Neuronal stem cell (in vitro differentiated cells): ENCODE results near the gene H2BK1.
A peak's percentile ranks its signal among the peaks of the same experiment; 100 is the strongest.

Experiments
- DNase-seq: peaks from one replicate; pipeline ENCODE4 v3.0.0-alpha.2; 2013; ENCODE audit warnings: low spot score
- H2AFZ ChIP-seq: one replicate; pipeline ENCODE4 v1.6.1; 2013; ENCODE audit warnings: mild to moderate bottlenecking, low read length, inconsistent platforms
- H2AK5ac ChIP-seq: 2 replicates; pipeline ENCODE4 v1.6.1; 2013; ENCODE audit warnings: low read depth, mild to moderate bottlenecking, inconsistent platforms, low read length, moderate library complexity, mixed read lengths
- H2BK120ac ChIP-seq: 2 replicates; pipeline ENCODE4 v1.6.1; 2013; ENCODE audit warnings: low read depth, mild to moderate bottlenecking, inconsistent platforms, low read length, moderate library complexity, mixed read lengths
- H2BK12ac ChIP-seq: one replicate; pipeline ENCODE4 v1.6.1; 2013; ENCODE audit warnings: low read length, inconsistent platforms
- H2BK15ac ChIP-seq: 2 replicates; pipeline ENCODE4 v1.6.1; 2013; ENCODE audit warnings: mild to moderate bottlenecking, low read length, inconsistent platforms, mixed read lengths
- H2BK5ac ChIP-seq: one replicate; pipeline ENCODE4 v1.6.1; 2013; ENCODE audit warnings: inconsistent platforms, mild to moderate bottlenecking, low read length, moderate library complexity
- H3K14ac ChIP-seq: one replicate; pipeline ENCODE4 v1.6.1; 2013; ENCODE audit warnings: low read length, inconsistent platforms
- H3K18ac ChIP-seq: 2 replicates; pipeline ENCODE4 v1.6.1; 2013; ENCODE audit warnings: low read length, inconsistent platforms
- H3K23ac ChIP-seq: 2 replicates; pipeline ENCODE4 v1.6.1; 2013; ENCODE audit warnings: low read depth, mild to moderate bottlenecking, mixed read lengths, low read length, inconsistent platforms; ENCODE audit not compliant: poor library complexity
- H3K27ac ChIP-seq: replicated peaks from 3 replicates; pipeline ENCODE4 v1.5.1; 2013; ENCODE audit warnings: low read length, inconsistent platforms
- H3K27me3 ChIP-seq, 3 experiments: 2 replicates each; pipeline ENCODE4 v1.6.1; 2013; ENCODE audit warnings: low read length in 3 of 3, mild to moderate bottlenecking in 2 of 3, inconsistent platforms in 1 of 3, low read depth in 1 of 3, mixed read lengths in 1 of 3, moderate library complexity in 1 of 3; ENCODE audit not compliant: control insufficient read depth in 3 of 3, insufficient read depth in 3 of 3
- H3K36me3 ChIP-seq, 2 donors: replicated peaks in 1 of 2; 2 replicates each; pipeline ENCODE4 v1.6.1; 2013; ENCODE audit warnings: low read length in 2 of 2; ENCODE audit not compliant: control insufficient read depth in 2 of 2, insufficient read depth in 2 of 2
- H3K4ac ChIP-seq: 2 replicates; pipeline ENCODE4 v1.6.1; 2013; ENCODE audit warnings: inconsistent platforms, mild to moderate bottlenecking, low read length, moderate library complexity
- H3K4me1 ChIP-seq, 2 donors: 1 replicate in 1 of 2; 2 replicates in 1 of 2; pipeline ENCODE4 v1.6.1; 2013; ENCODE audit warnings: low read length in 2 of 2, low read depth in 1 of 2; ENCODE audit not compliant: control insufficient read depth in 2 of 2, insufficient read depth in 1 of 2
- H3K4me2 ChIP-seq: one replicate; pipeline ENCODE4 v1.6.1; 2013; ENCODE audit warnings: mild to moderate bottlenecking, low read length, inconsistent platforms; ENCODE audit not compliant: insufficient read depth, poor library complexity, severe bottlenecking
- H3K4me3 ChIP-seq, 2 donors: 2 replicates each; pipeline ENCODE4 v1.5.1; 2013; ENCODE audit warnings: low read length in 2 of 2, mild to moderate bottlenecking in 2 of 2, inconsistent platforms in 1 of 2, moderate library complexity in 1 of 2
- H3K79me1 ChIP-seq: one replicate; pipeline ENCODE4 v1.6.1; 2013; ENCODE audit warnings: low read depth, mild to moderate bottlenecking, inconsistent platforms, low read length, moderate library complexity
- H3K9ac ChIP-seq: one replicate; pipeline ENCODE4 v1.6.1; 2013; ENCODE audit warnings: mild to moderate bottlenecking, low read depth, low read length, inconsistent platforms; ENCODE audit not compliant: poor library complexity
- H3K9me3 ChIP-seq, 2 donors: replicated peaks in 1 of 2; 2 replicates each; pipeline versions ENCODE3 to v1.6.1; 2013; ENCODE audit warnings: low read length in 2 of 2, mild to moderate bottlenecking in 2 of 2, inconsistent platforms in 1 of 2, low read depth in 1 of 2, mixed read lengths in 1 of 2, moderate library complexity in 1 of 2; ENCODE audit not compliant: control insufficient read depth in 2 of 2, insufficient read depth in 1 of 2
- H4K8ac ChIP-seq: one replicate; pipeline ENCODE4 v1.6.1; 2013; ENCODE audit warnings: low read depth, mild to moderate bottlenecking, inconsistent platforms, low read length, moderate library complexity
- H4K91ac ChIP-seq: one replicate; pipeline ENCODE4 v1.6.1; 2013; ENCODE audit warnings: low read length, low read depth, mild to moderate bottlenecking, inconsistent platforms; ENCODE audit not compliant: poor library complexity
- WGBS, 2 donors: extraction: QIAGEN DNeasy Blood & Tissue Kit; methylation state at CpG; one replicate each; pipeline ENCODE4 v1.1.7; 2013; ENCODE audit warnings: missing lambda C conversion rate in 2 of 2, mixed read lengths in 1 of 2; ENCODE audit not compliant: insufficient read length in 2 of 2, insufficient replicate concordance in 1 of 2; ENCODE audit errors: extremely low coverage in 2 of 2; 5-methylcytosine and 5-hydroxymethylcytosine counted together

H2BK1 gene

DNA sequence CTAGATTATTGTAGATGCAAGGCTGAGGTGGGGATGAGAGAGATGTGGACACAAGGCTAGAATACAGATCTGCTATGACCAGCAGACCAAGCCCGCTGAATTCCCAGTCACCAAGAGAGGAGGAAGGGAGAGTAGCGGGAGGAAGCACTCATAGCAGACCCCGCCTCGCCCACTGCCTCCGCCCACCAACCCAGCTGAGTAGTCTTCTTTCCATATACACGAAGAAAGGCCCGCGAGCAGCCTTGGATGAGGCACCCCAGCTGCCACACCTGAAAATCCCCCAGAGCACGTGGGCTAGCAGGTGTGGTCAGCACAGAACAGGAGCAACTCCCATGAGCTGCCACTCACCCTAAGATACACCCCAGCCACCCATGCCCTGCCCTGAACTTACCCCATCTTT lies 7.9 kb upstream of the H2BK1 start:
- H3K9ac ChIP-seq = no peak overlapping the region
- no CpG with 5 or more reads among the region's 9 CpGs for WGBS, 2 donors
- no peak overlapping the region for H3K18ac ChIP-seq
- H3K23ac ChIP-seq = no peak overlapping the region
- no peak overlapping the region for H2BK12ac ChIP-seq
- H2BK5ac ChIP-seq = peak overlapping the region; percentile 5
- no peak overlapping the region for H2BK120ac ChIP-seq
- no peak for DNase-seq
- H2AK5ac ChIP-seq = no peak overlapping the region
- H4K91ac ChIP-seq = no peak overlapping the region
- H2BK15ac ChIP-seq = no peak overlapping the region
- H3K9me3 ChIP-seq = no peaks in the 10 kb centered on the region
- no peak overlapping the region for H3K4ac ChIP-seq
- no peak overlapping the region for H3K4me2 ChIP-seq
- no peak overlapping the region for H3K4me3 ChIP-seq
- peaks cover 55 to 96% of the 10 kb centered on the region in 2 donors for H3K36me3 ChIP-seq
- H3K79me1 ChIP-seq = peaks cover 3% of the 10 kb centered on the region
- no peak overlapping the region for H3K14ac ChIP-seq
- no peak overlapping the region for H2AFZ ChIP-seq
- H3K4me1 ChIP-seq = no peaks in the 10 kb centered on the region
- no peaks in the 10 kb centered on the region for H3K27me3 ChIP-seq
- no peak overlapping the region for H4K8ac ChIP-seq
- no peak overlapping the region for H3K27ac ChIP-seq

- Histone ChIP-seq H4K8ac (no peak overlapping the region), H3K27ac (no peak overlapping the region), H3K23ac (no peak overlapping the region), H3K9me3 (no peaks in the 10 kb centered on the region), H2AK5ac (no peak overlapping the region), H2BK5ac (no peak overlapping the region), H3K79me1 (peaks cover 3% of the 10 kb centered on the region), H2BK15ac (no peak overlapping the region), H3K18ac (no peak overlapping the region), H2BK120ac (no peak overlapping the region), H3K14ac (no peak overlapping the region), H3K4me3 (no peak overlapping the region), H3K36me3 (peaks cover 40 to 88% of the 10 kb centered on the region in 2 donors), H3K4ac (no peak overlapping the region), H3K4me1 (peaks cover 0 to 4% of the 10 kb centered on the region in 2 donors), H3K9ac (no peak overlapping the region), H2BK12ac (no peak overlapping the region), H3K27me3 (no peaks in the 10 kb centered on the region), H3K4me2 (no peak overlapping the region), H2AFZ (no peak overlapping the region), H4K91ac (no peak overlapping the region)
- WGBS, 2 donors = no CpG with 5 or more reads among the region's 5 CpGs
- no peak for DNase-seq
These were observed 5.1 kb upstream of the H2BK1 start for GRCh38 chr7:151215396-151215795.

DNA sequence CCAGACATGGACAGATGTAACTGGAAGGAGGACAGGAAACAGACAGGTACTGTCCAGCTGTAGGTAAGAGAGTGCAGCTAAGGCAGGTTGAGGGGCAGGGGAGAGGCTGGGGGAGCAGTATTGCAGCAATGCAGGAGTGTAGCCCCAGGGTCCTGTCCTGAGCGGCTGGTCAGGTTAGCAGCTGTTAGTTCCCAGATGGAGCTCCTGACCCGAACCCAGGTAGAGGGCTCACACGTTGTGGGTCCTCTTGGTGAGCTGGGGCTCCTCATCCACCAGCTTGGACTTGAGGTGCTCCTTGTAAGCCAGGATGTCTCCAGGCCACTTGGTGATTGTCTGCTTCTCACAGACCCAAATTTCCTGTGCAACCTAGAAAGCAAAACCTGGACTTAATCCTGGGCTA lies 3.5 kb upstream of the H2BK1 start:
- H4K8ac ChIP-seq = no peak overlapping the region
- no peak overlapping the region for H3K9ac ChIP-seq
- no peak overlapping the region for H2AK5ac ChIP-seq
- H3K4me2 ChIP-seq = no peak overlapping the region
- H2BK12ac ChIP-seq = no peak overlapping the region
- H3K18ac ChIP-seq = no peak overlapping the region
- H3K36me3 ChIP-seq = peaks cover 33 to 74% of the 10 kb centered on the region in 2 donors
- no peaks in the 10 kb centered on the region for H3K27me3 ChIP-seq
- H3K4me3 ChIP-seq = no peak overlapping the region
- H3K79me1 ChIP-seq = peaks cover 3% of the 10 kb centered on the region
- H2AFZ ChIP-seq = no peak overlapping the region
- H3K4ac ChIP-seq = no peak overlapping the region
- no peak overlapping the region for H2BK120ac ChIP-seq
- no peak overlapping the region for H3K14ac ChIP-seq
- WGBS, 2 donors = no CpG with 5 or more reads among the region's 3 CpGs
- no peak overlapping the region for H4K91ac ChIP-seq
- no peak overlapping the region for H2BK15ac ChIP-seq
- no peak for DNase-seq
- H3K4me1 ChIP-seq = peaks cover 0 to 8% of the 10 kb centered on the region in 2 donors
- H3K27ac ChIP-seq = no peak overlapping the region
- H3K23ac ChIP-seq = peak overlapping the region; percentile 62
- H2BK5ac ChIP-seq = no peak overlapping the region
- H3K9me3 ChIP-seq = no peaks in the 10 kb centered on the region

DNA sequence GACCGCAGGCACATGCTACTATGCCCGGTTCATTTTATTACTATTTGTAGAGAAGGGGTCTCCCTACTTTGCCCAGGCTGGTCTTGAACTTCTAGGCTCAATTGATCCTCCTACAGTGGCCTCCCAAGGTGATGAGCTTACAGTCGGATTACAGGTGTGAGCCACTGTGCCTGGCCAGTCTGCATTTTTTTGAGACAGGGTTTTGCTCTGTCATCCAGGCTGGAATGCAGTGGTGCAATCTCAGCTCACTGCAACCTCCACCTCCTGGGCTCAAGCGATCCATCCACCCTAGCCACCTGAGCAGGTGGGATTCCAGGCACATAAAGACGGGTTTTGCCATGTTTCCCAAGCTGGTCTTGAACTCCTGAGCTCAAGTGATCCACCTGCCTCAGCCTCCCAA lies 2.3 kb upstream of the H2BK1 start:
- Histone ChIP-seq H3K4ac (no peak overlapping the region), H3K36me3 (peaks cover 24 to 62% of the 10 kb centered on the region in 2 donors), H3K14ac (no peak overlapping the region), H3K79me1 (peaks cover under 1% of the 10 kb centered on the region), H3K4me3 (no peak overlapping the region), H3K9ac (no peak overlapping the region), H2BK12ac (no peak overlapping the region), H2AFZ (no peak overlapping the region), H4K8ac (no peak overlapping the region), H3K4me2 (no peak overlapping the region), H3K9me3 (no peaks in the 10 kb centered on the region), H4K91ac (no peak overlapping the region), H2BK5ac (no peak overlapping the region), H3K23ac (no peak overlapping the region), H3K27me3 (peaks cover 0 to 2% (median 0%) of the 10 kb centered on the region in 3 experiments), H2BK120ac (no peak overlapping the region), H3K27ac (no peak overlapping the region), H2BK15ac (no peak overlapping the region), H3K4me1 (peaks cover 0 to 8% of the 10 kb centered on the region in 2 donors), H3K18ac (no peak overlapping the region), H2AK5ac (no peak overlapping the region)
- WGBS, 2 donors = no CpG with 5 or more reads among the region's 5 CpGs
- no peak for DNase-seq
